Measurements from ENCODE around the gene TRIM71.

- TF ChIP-seq CTCF (IDR thresholded peaks at IDR 0.05) (no peak), POLR2A (IDR thresholded peaks at IDR 0.05) (no peak)
Observed at GRCh38 chr3:32780735-32781210, 37.0 kb upstream of the TRIM71 start.
